ENCODE data around the gene SLC22A23.

SLC22A23 gene, protein sequence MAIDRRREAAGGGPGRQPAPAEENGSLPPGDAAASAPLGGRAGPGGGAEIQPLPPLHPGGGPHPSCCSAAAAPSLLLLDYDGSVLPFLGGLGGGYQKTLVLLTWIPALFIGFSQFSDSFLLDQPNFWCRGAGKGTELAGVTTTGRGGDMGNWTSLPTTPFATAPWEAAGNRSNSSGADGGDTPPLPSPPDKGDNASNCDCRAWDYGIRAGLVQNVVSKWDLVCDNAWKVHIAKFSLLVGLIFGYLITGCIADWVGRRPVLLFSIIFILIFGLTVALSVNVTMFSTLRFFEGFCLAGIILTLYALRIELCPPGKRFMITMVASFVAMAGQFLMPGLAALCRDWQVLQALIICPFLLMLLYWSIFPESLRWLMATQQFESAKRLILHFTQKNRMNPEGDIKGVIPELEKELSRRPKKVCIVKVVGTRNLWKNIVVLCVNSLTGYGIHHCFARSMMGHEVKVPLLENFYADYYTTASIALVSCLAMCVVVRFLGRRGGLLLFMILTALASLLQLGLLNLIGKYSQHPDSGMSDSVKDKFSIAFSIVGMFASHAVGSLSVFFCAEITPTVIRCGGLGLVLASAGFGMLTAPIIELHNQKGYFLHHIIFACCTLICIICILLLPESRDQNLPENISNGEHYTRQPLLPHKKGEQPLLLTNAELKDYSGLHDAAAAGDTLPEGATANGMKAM

DNA sequence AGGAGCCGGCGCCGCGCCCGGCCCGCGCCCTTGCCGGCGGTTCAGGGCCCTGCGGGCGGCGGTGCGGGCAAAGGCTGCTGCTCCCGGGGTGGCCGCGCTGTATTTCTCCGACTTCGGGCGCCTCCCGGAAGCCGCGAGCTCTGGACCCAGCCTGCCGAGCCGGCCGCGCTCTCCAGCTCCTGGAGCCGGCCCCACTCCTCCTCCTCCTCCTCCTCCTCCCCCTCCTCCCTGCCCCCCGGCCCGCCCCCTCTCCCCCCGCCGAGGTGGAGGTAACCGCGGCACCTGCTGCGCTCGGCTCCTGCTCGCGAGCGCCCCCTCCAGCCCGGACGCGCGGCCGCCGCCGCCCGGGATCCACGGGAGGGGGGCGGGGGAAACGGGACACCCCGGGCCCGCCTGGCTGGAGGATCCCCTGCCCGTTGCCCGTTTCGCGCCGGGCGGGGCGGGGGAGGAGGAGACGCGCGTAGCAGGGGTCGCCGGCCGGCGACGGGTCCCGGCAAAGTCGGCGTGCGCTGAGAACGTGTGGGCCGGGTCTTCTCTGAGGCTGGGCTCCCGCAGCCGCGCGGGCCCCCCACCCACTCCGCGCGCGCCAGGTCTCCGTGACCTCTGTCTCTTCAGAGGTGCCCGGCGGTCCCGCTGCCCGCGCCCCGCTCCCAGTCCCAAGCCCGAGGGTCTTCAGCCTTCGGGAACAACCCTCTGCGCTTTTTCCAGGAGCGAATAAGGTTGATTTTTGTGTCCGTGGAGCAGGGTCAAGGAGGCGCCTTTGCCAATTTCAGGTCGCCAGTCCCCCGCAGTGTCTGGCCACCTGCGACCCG is at the start of gene SLC22A23:
SLC22A23 (minus strand) TSS at position 153 of the 812 bp plus-strand sequence. CDS start 491 bp downstream, outside the sequence.
- DNase-seq = peak; percentile 65 to 81

DNA sequence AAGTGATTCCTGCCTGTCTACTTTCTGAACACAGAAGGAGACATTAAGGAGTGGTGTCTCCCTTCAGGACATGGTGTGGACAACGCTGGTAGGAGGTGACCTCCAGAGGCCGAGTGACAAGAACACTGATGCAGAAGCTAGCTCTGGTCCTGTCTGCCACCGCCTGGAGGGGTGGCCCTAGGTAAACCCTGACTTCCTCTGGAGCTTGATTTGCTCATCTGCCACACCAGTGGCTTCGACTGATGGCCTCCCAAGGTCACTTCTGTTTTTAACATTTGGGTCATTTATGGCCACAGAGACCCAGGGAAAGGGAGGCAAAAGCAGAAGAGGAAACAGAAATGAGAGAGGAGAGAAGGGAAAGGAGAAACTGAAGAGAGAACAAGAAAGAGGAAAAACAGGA is 49.4 kb upstream of the SLC22A23 start:
- no peak for DNase-seq

DNA sequence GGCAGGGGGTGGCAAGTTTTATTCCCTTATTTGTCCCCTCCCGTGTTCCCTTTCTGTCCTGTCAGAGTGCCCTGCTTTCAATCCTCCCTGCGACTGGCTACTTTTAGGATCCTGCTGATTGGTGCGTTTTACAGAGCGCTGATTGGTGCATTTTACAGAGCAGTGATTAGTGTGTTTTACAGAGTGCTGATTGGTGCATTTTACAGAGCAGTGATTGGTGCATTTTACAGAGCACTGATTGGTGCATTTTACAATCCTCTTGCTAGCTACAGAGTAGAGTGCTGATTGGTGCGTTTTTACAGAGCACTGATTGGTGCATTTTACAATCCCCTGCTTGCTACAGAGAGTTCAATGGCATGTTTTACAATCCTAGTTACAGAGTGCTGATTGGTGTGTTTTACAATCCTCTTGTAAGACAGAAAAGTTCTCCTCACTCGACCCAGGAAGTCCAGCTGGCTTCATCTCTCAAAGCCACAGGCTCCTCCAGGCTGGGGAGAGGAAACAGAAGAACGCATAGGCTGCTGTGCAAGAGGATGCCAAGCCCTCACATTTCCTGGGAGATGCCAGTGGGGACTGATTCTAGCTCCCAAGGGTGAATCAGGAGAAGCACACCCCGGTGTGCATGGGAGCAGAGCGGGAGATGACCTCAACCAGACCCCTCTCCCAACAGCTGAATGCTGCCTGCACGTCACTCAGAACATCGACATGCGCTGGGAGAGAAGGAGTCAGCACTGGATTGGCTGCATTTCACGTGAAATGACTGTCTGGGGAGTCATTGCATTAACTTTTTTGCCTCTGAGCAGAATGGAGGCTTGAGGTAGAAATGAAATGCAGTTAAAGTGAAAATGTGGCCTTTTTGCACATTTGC is 48.3 kb upstream of the SLC22A23 start:
- DNase-seq = no peak

DNA sequence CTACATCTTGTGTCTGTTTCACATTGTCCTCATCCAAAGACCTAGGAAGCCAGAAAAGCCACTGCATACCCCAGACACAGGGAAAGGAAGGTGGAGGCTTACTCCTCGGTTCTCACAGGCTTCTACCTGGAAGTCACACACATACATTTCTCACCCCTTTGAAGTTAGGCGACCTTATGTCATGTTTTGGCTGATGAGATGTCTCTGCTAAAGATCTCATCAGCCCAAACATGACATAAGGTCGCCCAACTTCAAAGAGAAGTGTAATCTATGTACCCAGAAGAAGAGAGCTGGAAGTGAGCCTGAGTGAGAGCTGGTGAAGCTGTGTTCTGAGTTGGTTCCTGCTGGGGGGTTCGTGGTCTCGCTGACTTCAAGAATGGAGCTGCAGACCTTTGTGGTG is 47.5 kb upstream of the SLC22A23 start:
- DNase-seq = no peak

DNA sequence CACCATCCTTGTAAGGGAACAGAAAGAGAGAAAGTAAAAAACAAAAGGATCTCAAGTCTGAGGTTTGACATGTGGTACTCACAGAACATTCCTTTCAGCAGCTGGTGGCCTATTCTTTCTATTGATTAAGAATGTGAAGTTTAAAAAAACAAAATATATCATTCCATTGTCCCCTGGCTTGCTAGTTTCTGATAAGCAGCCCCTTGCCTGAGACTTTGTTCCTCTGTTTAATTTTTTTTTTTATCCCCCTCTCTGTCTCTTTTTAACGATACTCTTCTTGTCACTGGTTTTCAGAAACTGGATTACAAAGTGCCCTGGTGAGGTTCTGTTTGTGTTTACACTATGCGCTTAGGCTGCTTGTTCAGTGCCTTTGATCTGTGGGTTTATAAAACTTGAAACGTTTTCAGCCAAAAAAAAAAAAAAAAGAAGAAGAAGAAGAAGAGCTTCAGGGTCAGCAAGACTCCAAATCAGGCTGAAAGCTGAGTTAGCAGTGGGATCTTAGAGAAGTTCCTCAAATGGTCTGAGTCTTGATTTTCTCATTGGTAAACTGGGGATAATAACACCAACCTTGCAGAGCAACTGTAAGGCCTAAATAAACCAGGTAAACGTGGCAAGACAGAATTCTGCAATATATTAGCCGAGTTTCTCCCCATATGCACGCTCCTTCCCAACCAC is 45.1 kb upstream of the SLC22A23 start:
- no peak for DNase-seq

DNA sequence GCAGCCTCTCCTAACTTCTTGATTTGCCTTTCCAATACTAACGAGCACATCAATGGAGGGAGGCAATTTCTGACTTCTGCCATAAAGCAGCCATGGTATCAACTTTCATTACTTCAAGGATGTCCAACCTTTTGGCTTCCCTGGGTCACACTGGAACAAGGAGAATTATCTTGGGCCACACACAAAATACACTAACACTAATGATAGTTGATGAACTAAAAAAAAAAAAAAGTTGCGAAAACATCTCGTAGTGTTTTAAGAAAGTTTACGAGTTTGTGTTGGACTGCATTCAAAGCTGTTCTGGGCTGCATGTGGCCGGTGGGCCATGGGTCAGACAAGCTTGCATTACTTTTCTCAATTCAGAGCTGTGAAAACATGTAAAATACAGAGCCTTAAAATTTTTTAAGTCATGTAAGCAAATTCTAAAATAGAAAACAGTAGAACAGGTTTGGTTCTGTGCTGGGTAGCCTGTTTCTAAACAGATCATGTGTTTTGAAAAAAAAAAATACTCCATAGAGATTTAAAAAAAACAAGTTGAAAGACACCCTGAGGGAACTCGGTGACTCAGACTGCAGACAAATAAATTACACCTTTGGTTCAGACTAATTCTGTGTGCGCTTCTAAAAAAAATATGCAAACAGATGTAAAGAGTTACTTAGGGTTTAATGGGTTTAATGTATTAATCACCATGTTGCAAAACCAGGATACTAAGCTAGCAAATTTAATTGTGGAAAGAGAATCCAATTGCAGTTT is 43.6 kb upstream of the SLC22A23 start:
- no peak for DNase-seq

DNA sequence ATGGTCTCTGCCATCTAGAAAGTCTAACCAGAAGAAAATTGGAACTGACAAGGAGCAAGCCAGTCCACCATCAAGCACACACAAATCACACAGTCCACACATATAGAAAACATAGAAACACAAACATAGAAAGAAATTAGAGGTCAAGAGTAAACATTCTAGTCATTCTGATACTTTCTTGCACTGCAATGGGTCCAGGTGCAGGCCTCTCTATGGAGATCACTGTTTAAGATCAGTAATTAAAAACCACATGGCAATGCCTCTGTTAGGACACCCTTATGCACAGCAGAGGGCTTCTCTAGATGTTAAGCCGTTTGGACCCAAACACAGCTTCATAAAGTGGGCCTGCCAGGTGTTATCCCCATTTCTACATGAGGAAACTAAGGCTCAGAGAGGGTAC is 42.8 kb upstream of the SLC22A23 start:
- no peak for DNase-seq

DNA sequence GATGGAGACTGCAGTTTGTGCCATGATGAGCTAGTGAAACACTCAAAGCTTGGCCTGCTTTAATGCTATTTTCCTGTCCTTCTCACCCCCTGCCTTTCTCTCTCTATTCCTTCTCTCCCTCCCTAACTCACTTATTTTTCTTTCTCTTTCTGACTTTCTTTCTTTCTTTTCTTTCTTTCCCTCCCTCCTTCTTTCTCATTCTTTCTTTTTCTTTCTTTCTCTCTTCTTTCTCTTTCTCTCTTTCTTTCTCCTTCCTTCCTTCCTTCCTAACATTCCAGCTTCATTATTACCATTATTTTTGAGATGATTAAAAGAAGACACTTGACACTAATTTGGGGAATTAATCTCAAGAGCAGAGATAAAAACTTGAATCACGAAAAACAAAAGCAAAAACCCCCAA is 39.5 kb upstream of the SLC22A23 start:
- DNase-seq = no peak

DNA sequence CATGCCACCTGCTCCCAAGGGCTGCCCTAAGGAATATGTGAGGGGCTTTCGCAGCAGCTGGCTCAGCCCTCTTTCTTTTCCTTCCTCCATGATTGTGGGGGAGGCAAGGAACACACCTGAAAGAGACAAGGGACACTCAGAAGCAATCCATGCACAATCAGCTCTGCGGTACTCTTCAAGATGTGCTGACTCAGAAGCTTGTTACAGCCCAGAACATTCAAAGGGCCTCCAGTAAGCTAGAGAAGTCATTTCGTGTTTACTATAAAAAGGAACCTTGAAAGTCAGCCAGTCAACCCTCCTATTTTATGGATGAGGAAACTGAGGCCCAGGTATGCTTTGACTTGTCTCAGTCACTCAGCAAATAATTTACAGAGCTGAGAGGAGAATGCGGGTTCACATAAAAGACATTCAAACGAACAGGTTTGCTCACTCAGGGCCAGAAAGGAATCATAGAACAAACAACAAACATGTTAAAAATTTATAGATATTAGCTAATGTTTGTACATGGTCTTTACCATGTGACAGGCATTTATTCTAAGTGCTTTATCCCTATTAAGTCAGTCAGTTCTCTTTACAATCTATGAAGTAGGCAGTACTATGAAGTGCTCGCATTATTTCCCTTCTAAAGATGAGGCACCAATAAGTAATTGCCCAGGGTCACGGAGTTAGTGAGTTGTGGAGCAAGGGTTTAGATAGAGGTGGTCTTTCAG is 37.7 kb upstream of the SLC22A23 start:
- no peak for DNase-seq

DNA sequence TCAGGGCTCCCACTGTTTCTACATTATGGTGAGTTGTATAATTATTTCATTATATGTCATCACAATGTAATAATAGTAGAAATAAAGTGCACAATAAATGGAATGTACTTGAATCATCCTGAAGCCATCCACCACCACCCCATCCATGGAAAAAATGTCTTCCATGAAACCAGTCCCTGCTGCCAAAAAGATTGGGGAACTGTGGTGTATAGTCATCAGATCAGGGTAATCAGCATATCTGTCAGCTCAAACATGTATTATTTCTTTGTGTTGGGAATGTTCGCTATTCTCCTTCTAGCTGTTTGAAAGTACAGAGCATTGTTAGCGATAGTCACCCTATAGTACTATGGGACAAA is 33.8 kb upstream of the SLC22A23 start:
- DNase-seq = no peak

DNA sequence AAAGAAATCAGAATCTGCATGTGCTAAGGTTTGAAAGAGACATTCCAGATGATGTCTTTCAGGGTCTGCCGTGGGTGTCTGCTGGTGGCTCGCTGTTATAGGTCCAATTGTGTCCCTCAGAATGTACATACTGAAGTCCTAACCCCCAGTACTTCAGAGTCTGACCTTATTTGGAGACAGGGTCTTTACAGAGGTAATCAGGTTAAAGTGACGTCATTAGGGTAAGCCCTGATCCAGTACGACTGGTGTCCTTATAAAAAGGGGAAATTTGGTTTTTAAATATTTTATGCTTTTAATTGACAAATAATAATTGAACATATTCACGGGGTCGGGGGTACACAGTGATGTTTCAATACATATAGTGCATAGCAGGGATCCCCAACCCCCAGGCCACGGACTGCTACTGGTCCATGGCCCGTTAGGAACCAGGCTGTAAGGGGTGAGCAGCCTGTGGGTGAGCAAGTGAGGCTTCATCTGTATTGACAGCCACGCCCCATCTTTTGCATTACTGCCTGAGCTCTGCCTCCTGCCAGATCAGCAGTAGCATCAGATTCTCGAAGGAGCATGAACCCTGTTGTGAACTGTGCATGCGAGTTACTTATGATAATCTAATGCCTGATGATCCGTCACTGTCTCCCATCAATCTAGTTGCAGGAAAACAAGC is 33.2 kb upstream of the SLC22A23 start:
- DNase-seq = no peak

DNA sequence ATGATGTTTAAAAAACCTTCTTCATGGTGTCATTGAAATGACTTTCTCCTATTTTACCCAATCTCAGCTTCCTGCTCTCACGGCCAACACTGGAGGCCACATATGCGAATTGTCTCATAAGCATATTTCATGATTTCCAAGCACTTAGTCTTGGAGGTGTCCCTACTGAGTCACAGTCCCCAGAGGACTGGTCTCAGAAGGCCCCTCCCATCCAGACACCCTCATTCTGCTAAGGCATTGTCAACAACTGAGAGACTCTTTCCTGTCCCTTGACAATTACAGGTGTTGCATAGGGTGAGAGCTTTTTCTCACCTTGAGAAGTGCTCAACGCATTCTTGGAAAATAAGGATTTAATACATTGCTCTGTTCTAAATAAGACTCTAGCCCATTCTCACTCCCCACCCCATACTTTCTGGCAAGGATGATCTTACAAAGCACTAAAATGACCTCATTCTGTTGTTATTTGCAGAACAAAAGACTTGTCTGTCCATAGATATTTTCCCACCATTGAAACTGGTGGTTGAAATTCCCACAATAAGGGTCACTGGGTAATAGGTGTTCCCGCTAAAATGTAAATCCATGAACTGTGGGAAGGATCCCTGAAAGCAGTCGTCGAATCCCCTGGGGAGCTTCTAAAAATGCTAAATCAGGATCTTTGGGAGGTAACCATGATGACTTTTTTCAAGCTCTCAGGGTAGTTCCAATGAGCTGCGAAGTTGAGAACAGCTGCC is 32.3 kb upstream of the SLC22A23 start:
- no peak for DNase-seq

DNA sequence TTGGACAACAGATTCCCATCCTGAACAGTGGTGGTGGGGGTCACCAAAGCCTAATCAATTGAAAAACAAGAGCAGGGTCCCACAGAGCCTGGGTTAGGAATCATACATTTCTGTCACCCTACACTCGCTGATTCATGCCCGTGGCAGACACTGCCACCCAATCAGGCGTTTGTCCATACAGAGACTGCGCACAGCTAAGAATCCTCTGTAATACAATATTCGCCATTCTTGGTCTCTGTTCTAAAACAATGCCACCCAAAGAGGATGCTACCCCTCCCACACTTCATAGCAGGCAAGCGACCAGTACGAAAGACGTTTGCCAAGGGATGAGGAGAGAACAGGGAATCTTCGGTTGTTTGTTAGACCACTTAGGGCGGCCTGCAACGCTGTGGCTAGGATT is 28.1 kb upstream of the SLC22A23 start:
- no peak for DNase-seq

DNA sequence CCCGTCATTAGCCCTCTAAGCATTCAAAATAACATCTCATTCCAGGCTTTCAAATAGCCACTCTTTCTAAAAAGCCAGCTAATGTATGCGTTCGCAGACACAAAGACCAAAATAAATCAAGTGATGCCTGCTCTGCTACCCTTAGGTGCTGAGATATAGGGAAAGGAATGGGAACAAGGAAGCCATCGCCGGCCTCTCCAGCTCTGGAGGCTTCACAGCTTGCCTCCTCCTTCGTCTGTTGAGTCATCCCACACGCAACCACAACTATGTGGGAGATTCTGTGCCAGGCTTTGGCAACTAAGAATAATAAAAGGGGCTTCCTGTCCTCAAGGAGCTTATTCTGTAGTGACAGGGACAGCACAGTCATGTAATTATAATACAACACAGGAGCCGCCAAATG is 27.3 kb upstream of the SLC22A23 start:
- DNase-seq = no peak

DNA sequence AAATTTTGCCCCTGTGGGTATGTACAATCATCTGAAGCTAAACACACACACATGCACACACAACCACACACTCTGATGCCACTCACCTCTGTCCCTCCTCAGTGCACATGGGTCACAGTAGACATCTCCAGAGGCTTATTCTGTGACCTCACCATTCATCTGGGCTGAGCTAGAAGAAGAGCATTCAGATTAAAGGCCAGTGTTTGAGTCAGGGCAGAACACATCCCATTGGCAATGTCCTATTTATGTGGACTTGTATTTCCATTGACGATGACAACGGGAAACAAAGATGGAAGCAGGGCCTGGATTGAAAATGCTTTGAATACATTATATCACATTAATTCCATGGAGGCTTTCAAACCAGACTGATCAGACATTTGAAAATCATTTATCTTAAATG is 26.8 kb upstream of the SLC22A23 start:
- DNase-seq = no peak

DNA sequence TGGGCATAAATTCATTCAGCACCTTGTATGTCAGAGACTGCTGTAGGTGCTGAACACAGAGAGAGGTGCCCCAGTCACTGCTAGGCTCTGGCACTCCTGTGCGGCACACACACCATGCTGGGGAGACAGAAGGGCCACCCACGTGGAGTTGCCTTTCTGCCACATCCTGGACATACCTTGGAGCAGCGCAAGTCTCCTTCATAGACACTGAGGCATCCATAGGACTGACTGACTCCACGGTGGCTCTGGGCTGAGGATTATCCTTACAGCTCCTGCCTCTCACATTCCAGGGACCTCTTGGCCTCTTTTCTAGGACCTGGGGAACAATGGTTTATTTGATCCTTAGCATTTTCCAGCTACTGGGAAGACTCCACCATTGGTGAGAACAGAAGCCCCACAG is 26.0 kb upstream of the SLC22A23 start:
- no peak for DNase-seq

DNA sequence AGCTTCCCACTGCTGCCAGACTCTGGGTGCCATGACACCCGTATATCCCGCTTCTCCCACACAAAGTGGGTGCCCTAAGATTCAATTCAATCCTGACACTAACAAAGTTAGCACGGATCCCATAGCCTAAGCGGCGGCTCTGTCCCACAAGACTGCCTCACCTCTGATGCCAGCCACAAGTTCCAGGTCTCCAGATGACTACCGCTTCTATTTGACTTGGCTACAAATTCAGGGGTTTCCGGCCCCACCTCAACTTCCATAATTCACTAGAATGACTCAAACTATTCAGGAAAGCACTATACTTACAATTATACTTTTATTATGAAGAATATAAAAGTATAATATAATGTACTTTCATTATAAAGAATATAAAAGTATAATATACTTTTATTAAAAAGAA is 24.8 kb upstream of the SLC22A23 start:
- DNase-seq = no peak

DNA sequence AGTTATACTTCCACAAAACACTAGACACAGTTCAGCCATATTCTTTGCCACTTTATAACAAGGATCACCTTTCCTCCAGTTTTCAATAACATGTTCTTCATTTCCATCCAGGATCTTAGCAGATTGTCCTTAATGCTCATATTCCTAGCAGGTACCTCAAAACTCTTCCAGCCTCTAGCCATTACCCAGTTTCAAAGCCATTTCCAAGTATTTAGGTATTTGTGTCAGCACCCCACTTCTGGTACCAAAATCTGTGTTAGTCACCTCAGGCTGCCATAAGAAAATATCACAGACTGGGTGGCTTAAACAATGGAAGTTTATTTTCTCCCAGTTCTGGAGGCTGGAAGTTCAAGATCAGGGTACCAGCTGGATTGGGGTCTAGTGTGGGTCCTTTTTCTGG is 23.2 kb upstream of the SLC22A23 start:
- no peak for DNase-seq

DNA sequence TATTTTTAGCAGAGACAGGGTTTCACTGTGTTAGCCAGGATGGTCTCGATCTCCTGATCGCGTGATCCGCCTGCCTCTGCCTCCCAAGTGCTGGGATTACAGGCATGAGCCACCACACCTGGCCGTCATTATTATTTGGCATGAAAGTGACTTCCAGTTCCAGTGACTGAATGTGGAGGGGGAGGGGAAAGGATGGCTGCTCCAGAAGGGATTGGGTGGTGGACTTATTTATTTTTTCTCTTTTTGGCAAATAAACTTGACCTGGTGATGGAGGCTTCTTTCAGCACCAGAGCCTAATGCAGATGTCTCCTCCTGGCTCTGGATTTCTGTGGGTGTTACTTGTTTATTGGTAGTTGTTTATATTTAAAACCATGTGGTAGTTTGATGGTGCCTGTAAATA is 16.9 kb upstream of the SLC22A23 start:
- DNase-seq = no peak
